ENCODE results near the gene PLD4.

- no peak for TF ChIP-seq ZNF70 (CRISPR knock-in tag; IDR thresholded peaks at IDR 0.05)
- TF ChIP-seq PATZ1 (CRISPR knock-in tag; IDR thresholded peaks at IDR 0.05; ENCODE audit: borderline replicate concordance) = no peak
- TF ChIP-seq TOX (CRISPR knock-in tag; IDR thresholded peaks at IDR 0.05; ENCODE audit: borderline replicate concordance) = no peak
- no peak for TF ChIP-seq BACH2 (CRISPR knock-in tag; IDR thresholded peaks at IDR 0.05; ENCODE audit: borderline replicate concordance)
These were observed 42.3 kb downstream of the PLD4 start for GRCh38 chr14:104966981-104967385.
